ELR (cell line): ENCODE data around the gene C2.
"Not testable (repeated sequence)": the region's sequence is repeated elsewhere in the genome, so short reads cannot be mapped to it uniquely, and the experiment has no call there.

Experiments used
- DNase-seq: peaks from one replicate; pipeline ENCODE4 v3.0.0-alpha.2; 2015; ENCODE audit warnings: low read depth

C2 gene

DNA sequence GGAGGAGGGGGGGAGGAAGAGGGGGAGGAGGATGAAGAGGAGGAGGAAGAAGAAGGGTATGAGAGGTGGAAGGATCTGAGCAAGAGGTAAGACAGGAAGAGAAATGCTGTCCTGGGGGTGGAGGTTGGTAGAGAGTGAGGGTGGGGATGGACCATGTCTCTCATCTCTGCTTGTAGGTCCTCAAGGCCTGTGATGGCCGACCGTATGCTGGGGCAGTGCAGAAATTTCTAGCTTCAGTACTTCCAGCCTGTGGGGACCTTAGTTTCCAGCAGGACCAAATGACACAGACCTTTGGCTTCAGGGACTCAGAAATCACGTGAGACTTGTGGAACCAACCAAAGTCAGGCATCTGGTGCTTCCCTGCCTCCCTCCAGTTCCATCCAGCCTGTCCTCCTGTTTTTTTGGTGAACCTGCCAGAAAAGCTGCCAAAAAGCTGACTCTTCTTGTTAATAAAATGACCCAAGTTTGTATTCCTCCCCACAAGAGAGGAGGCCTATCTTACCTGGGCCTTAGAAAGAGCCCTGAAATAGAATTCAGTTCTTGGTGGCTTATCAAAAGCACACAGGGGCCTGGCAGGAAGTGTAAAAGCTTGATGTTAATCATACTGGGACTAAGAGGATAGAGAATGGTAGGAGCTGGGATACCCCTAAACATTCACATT lies 51.9 kb downstream of the C2 start:
- DNase-seq: no peak

DNA sequence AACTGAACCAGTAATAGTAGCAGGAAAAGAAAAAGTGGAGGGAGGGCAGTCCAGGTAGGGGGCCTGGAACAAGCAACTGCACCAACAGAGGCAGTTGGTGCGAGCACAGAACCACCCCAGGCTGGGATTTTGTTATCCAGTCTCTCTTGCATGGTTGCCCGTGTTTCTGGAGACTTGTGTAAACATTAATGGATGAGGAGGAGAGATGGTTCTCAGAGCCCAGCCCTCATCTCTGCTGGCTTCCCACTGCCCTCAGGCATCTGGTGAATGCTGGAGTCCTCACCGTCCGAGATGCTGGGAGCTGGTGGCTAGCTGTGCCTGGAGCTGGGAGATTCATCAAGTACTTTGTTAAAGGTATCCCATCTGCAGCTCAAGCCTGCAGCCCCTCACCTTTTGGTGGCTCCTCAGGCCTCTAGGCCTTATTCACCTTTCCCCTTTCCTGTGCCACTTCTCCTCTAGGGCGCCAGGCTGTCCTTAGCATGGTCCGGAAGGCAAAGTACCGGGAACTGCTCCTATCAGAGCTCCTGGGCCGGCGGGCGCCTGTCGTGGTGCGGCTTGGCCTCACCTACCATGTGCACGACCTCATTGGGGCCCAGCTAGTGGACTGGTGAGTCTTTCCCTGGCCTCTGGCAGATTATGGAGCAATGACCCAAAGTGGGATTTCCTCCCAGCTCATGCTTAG lies 52.8 kb downstream of the C2 start:
- DNase-seq: not testable (repeated sequence)

DNA sequence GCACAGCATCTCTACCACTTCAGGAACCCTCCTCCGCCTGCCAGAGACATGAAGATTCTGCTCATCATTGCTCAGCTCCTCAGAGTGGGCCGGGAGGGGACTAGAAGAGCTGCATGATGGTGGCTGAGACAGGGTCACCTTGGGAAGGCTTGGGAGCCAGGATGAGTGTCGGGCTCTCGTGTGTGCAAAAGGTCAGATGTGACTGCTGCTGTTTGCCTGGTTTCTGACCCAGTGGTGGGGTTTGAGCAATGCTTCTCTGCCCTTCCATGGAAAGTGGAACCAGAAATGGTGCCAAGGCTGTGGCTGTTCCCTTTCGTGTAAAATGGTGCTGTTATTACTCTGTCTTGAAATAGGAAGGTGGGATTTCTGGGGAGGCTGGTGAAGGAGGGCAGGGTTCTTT lies 53.5 kb downstream of the C2 start:
- not testable (repeated sequence) for DNase-seq

DNA sequence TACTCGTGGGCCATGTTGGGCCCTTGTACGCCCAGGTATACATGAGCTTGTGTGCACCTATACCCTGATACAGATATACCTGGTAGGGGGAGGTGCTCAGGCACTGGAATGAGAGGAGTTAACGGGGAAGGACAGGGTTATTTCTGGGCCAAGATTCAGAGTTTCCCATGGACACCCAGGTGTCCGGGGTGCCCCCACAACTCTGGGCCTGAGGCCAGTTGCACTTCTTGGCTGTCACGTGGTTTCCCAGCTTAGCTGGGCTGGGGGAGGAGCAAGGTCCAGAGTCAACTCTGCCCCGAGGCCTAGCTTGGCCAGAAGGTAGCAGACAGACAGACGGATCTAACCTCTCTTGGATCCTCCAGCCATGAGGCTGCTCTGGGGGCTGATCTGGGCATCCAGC lies 54.2 kb downstream of the C2 start, which contains the start of gene C4A:
C4A (plus strand) TSS at position 314 of the 400 bp plus-strand sequence; CDS start at position 365, 51 bp downstream.
- not testable (repeated sequence) for DNase-seq

DNA sequence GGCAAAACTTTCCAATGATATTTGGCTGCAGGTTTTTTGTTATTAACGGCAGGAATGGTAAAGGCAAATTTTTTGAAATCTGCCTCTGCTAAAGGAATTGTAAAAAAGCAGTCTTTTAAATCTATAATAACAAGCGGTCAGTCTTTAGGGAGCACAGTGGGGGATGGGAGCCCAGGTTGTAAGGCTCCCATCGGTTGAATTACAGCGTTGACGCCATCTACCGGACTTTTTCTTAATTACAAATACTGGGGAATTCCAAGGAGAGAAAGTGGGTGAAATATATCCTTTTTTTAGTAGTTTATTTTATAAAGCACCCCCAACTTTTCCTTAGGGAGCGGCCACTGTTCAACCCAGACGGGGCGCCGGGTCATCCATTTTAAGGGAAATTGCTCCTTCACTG lies 61.8 kb downstream of the C2 start:
- DNase-seq: not testable (repeated sequence)

DNA sequence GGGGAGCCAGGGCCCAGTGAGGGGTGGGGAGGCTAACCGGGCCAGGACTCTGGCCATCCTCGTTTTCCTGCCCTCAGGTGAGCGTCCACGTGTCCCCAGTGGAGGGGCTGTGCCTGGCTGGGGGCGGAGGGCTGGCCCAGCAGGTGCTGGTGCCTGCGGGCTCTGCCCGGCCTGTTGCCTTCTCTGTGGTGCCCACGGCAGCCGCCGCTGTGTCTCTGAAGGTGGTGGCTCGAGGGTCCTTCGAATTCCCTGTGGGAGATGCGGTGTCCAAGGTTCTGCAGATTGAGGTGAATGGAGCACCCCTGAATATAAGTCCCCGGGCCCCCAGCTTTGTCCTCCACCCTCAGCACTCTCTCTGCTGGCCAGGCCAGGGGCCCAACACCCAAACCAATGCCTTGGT lies 66.9 kb downstream of the C2 start:
- not testable (repeated sequence) for DNase-seq
